Measurements from ENCODE around the gene SMNDC1. TPM values are rescaled to one million over a fixed set of nuclear protein-coding genes. Genes with fewer than 3 reads are reported as not detected.

Gene SMNDC1
- total and polyA plus RNA-seq, 10 of the 15 experiments (the other 5 are each of a cell fraction or from before 2014, with no cell fraction given), result 4.6 to 37.2 (median 18.1) TPM

GRCh38 chr10:110324805-110325280 lies 20.1 kb upstream of the SMNDC1 start (continued):
- TF ChIP-seq, protein P1, sequence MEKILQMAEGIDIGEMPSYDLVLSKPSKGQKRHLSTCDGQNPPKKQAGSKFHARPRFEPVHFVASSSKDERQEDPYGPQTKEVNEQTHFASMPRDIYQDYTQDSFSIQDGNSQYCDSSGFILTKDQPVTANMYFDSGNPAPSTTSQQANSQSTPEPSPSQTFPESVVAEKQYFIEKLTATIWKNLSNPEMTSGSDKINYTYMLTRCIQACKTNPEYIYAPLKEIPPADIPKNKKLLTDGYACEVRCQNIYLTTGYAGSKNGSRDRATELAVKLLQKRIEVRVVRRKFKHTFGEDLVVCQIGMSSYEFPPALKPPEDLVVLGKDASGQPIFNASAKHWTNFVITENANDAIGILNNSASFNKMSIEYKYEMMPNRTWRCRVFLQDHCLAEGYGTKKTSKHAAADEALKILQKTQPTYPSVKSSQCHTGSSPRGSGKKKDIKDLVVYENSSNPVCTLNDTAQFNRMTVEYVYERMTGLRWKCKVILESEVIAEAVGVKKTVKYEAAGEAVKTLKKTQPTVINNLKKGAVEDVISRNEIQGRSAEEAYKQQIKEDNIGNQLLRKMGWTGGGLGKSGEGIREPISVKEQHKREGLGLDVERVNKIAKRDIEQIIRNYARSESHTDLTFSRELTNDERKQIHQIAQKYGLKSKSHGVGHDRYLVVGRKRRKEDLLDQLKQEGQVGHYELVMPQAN (conservative IDR thresholded peaks at IDR 0.05), result no peak
- TF ChIP-seq, protein P2, sequence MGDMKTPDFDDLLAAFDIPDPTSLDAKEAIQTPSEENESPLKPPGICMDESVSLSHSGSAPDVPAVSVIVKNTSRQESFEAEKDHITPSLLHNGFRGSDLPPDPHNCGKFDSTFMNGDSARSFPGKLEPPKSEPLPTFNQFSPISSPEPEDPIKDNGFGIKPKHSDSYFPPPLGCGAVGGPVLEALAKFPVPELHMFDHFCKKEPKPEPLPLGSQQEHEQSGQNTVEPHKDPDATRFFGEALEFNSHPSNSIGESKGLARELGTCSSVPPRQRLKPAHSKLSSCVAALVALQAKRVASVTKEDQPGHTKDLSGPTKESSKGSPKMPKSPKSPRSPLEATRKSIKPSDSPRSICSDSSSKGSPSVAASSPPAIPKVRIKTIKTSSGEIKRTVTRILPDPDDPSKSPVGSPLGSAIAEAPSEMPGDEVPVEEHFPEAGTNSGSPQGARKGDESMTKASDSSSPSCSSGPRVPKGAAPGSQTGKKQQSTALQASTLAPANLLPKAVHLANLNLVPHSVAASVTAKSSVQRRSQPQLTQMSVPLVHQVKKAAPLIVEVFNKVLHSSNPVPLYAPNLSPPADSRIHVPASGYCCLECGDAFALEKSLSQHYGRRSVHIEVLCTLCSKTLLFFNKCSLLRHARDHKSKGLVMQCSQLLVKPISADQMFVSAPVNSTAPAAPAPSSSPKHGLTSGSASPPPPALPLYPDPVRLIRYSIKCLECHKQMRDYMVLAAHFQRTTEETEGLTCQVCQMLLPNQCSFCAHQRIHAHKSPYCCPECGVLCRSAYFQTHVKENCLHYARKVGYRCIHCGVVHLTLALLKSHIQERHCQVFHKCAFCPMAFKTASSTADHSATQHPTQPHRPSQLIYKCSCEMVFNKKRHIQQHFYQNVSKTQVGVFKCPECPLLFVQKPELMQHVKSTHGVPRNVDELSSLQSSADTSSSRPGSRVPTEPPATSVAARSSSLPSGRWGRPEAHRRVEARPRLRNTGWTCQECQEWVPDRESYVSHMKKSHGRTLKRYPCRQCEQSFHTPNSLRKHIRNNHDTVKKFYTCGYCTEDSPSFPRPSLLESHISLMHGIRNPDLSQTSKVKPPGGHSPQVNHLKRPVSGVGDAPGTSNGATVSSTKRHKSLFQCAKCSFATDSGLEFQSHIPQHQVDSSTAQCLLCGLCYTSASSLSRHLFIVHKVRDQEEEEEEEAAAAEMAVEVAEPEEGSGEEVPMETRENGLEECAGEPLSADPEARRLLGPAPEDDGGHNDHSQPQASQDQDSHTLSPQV (IDR thresholded peaks at IDR 0.05), result no peak
- peak; percentile 85 for TF ChIP-seq ZNF24 (IDR thresholded peaks at IDR 0.05)
- peak; percentile 39; the same call in 1 of the 2 replicates for TF ChIP-seq RUNX3 (IDR thresholded peaks at IDR 0.05; ENCODE audit: low read length)
- no peak for TF ChIP-seq CHD2 (IDR thresholded peaks at IDR 0.05; ENCODE audit: borderline replicate concordance, low read depth, low read length)
- TF ChIP-seq ZNF687 (IDR thresholded peaks at IDR 0.05), result peak; percentile 55; the same call in 1 of the 2 replicates
- no peak for TF ChIP-seq TCF3 (IDR thresholded peaks at IDR 0.05; ENCODE audit: borderline replicate concordance, insufficient read depth, low read depth, low read length)
- TF ChIP-seq IKZF1 (conservative IDR thresholded peaks at IDR 0.05), result peak; percentile 83
- TF ChIP-seq BACH1 (IDR thresholded peaks at IDR 0.05; ENCODE audit: borderline replicate concordance), result no peak
- TF ChIP-seq MEF2B (IDR thresholded peaks at IDR 0.05; ENCODE audit: partially characterized antibody, poor library complexity, severe bottlenecking), result peak; percentile 10
- TF ChIP-seq RELA (IDR thresholded peaks at IDR 0.05; ENCODE audit: borderline replicate concordance, partially characterized antibody), result peak; percentile 63
- TF ChIP-seq IKZF2 (IDR thresholded peaks at IDR 0.05), result peak; percentile 78 to 85
- TF ChIP-seq SUZ12 (IDR thresholded peaks at IDR 0.05; ENCODE audit: unreplicated experiment), result no peak
- no peak for TF ChIP-seq SMARCA5 (IDR thresholded peaks at IDR 0.05)
- no peak for TF ChIP-seq JUND (IDR thresholded peaks at IDR 0.05; ENCODE audit: low read depth, low read length)
- no peak; the same call in 1 of the 2 replicates for TF ChIP-seq POLR2AphosphoS5 (IDR thresholded peaks at IDR 0.05; ENCODE audit: low read length)
- no peak for TF ChIP-seq ZNF622 (IDR thresholded peaks at IDR 0.05)
- TF ChIP-seq EP300 (IDR thresholded peaks at IDR 0.05; ENCODE audit: borderline replicate concordance in 1 of 2, control insufficient read depth in 1 of 2, low read depth in 2 of 2, low read length in 2 of 2), result peak; percentile 58 to 68; a peak in 2 of 4 replicates
- 0 out of 2 replicates have a peak, but pooled peaks have one; percentile 40 for TF ChIP-seq MTA2 (IDR thresholded peaks at IDR 0.05; ENCODE audit: low read depth)
